Superior temporal gyrus (tissue), 1 donor: ENCODE data around the gene LARP4B.
"Not testable (repeated sequence)": the region's sequence is repeated elsewhere in the genome, so short reads cannot be mapped to it uniquely, and the experiment has no call there.

Experiments
- DNase-seq: peaks from one replicate; pipeline ENCODE4 v3.0.0-alpha.2; 2016; ENCODE audit errors: extremely low spot score

Gene LARP4B

DNA sequence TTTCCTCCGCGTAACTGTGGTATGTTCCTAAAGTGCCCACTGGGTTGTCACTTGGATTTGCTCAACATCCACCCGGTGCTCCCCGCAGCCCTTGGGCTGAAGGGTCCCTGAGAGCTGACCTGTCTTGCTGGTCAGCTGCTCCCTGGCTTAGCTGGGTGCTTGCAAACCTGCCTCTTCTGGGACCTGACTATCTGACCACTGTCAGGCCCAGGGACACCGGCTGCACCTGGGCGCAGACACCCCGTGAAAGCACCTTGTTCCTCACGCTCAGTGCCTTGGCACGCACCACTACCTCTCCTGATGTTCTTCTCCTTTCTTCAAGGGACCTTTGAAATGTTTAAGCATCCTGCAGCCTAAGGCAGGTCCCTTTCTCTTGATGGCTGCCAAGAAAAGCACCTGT lies 26.6 kb upstream of the LARP4B start:
- no peak for DNase-seq

DNA sequence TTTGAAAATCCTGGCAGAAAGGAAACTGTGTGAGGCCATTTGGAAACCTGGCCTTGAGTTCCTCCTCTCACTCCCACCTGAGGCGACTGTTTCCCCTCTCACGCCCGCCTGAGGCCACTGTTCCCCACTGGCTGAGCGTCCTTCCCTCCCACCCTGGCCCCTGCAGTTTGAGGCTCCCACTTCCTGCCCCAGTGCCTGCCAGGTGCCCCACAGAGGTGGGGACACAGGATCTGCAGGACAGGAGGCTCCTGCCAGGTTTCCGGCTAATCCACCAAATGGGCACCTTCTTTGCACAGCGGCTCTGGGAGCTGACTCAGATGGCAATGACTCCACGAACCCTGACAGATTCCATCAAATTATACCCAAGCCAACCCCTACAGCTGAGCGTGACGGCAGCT lies 24.3 kb upstream of the LARP4B start:
- DNase-seq: no peak

- no peak for DNase-seq
Measured at GRCh38 chr10:955127-955819, 23.8 kb upstream of the LARP4B start.

DNA sequence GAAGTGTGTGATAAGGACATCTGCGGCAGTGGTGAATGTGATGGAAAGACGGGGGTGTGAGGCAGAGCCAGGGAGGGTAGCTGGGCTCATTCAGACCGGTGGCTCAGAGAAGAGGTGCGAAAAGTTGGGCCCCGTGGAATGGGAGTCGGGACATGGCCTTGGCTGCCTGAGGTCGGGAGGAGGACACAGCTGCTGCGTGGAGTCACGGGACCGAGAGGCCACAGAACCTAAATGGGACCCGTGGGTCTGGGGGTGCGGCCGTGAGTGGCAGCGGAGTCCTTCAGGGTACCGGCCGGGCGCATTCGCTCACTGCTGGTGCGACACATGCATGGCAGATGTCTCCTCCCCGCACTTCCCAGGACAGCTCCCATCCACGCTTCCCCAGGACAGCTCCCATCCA lies 22.9 kb upstream of the LARP4B start:
- no peak for DNase-seq

DNA sequence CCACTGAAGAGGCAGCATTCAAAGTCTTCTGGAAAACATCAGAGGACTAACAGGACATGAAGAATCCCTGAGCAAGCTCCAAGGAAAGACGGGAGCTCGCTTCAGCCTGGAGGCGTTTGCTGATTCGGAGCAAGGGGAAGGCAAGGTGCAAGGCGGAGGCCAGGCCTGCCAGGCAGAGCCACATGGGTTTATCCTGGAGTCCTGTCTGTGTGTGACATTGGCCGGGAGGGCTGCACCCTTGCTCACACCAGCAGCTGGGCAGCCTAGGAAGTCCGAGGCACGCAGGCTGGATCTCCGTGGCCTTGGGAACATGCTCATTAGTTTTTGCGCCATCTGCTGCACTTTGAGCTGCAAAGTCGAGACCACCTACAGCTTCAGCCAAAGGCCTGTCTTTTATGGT lies 22.3 kb upstream of the LARP4B start:
- no peak for DNase-seq

DNA sequence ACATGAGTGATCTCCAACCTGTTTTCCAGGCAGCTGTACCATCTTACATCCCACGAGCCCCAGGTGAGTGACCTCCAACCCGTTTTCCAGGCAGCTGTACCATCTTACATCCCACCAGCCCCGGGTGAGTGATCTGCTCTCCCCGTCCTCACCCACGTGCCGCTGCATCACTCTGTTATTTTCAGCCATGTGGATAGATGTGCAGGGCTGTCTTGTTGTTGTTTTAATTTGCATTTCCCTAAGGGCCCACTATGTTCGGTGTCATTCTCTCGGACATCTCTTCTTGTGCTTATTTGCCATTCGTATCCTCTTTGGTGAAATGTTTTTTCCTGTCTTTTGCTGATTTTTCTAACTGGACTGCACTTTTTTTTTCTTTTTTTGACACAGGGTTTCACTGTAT lies 17.9 kb upstream of the LARP4B start:
- no peak for DNase-seq

DNA sequence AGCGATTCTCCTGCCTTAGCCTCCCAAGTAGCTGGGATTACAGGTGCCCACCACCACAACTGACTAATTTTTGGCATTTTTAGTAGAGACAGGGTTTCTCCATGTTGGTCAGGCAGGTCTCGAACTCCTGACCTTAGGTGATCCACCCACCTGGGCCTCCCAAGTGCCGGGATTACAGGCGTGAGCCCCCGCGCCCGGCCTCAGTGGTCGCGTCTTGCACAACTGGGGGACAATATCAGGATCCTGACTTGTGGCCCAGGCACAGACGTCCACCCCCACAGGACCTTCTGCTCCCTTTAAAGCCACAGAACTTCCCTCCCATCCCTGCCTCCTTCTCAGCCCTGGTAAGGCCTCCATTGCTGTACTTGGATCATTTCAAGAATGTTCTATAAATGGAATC lies 16.8 kb upstream of the LARP4B start:
- DNase-seq: no peak

- DNase-seq: no peak
Measured at GRCh38 chr10:947881-948280, 16.4 kb upstream of the LARP4B start.

DNA sequence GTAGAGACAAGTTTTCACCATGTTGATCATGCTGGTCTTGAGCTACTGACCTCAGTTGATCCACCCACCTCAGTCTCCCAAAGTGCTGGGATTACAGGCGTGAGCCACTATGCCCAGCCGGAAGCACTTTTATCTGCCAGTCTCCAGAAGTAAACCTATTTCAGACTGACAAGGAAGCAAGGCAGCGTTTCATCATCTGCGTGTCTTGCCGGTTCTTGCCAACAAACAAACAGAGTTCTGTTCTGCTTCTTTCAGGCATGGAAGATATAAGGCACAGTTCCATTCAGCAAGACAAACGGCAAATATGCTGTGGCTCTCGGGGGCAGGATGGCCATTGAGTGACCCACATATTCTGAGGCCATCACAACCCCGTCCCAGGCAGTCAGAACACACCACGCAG lies 15.5 kb upstream of the LARP4B start:
- DNase-seq: no peak

DNA sequence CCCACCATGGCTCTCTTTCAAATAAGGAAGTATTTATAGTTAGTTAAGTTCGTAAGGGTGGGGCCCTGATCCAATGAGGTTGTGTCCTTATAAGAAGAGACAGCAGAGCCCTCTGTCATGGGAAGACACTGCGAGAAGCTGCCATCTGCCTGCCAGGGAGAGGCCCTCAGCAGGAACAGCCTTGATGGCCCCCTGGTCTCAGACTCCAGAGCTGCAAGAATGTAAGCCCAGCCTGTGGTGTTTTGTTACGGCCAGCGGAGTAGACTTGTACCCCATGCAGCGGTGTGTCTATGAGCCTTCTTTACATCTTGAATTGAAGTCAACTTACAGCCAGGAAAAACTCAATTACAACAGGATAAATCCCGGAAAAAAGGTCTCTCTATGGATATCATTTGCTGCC lies 14.3 kb upstream of the LARP4B start:
- no peak for DNase-seq

DNA sequence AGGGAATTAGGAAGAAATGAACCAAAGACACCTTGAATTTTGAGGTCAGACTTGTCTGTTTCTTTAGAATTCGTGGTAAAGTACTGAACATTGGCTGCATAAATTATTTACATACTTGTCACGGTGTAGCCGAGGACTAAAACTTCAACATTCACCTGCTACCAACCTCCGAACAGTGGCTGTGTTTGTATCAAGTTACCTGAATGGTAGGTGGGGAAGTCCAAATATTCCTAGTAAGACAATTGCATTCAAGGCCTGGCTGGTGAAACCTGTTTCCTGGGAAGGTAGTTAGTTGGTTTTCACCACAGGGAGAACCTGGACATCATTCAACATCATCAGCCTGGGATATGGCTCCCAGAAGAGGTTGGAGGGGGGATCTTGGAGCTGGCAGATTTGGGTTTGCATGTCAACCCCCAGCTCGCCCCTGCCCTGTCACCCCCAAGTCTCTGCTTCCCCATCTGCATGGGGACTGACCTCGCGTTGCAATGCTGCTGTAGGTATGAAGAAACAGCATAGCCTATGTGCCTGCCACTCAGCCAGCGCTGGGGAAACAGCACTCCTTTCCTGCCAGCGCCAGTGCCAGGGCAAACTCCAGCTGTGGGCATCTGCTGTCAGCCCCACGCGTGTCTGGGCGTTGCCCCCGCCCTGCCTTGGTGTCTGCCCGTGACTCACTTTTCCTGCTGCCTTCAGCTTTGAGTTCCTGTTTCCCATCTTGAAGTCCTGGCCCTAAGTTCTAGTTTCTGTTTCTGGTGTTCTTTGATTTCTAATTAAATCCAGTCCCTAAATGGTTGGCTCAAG lies 12.7 kb upstream of the LARP4B start:
- DNase-seq: no peak

DNA sequence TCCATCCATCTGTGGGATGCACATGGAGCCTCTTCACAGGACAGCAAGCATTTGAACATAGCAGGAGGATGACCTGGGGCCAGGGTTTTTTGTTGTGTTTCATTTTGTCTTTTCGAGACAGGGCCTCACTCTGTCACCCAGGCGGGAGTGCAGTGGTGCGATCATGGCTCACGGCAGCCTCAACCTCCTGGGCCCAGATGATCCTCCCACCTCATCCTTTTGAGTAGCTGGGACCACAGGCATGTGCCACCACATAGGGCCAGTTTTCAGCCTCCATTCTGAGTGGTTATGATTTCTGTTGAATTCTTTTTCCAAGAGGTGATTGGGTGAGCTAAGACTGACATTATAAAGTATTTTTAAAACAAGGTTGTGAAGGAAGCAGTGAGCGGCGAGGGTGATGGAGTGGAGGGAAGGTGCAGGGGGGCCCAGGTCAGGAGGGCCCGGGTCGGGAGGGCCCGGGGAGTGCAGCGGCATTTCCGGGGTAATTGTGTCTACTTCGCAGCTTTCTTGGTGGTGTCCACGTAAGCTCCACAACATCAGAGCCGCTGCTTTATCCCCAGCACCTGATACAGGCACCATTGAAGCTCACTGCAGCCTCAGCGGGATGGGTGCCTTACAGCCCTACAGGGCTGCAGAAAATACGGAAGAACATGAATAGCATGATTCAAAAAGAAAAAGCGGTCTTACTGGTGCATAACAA lies 12.0 kb upstream of the LARP4B start:
- no peak for DNase-seq

DNA sequence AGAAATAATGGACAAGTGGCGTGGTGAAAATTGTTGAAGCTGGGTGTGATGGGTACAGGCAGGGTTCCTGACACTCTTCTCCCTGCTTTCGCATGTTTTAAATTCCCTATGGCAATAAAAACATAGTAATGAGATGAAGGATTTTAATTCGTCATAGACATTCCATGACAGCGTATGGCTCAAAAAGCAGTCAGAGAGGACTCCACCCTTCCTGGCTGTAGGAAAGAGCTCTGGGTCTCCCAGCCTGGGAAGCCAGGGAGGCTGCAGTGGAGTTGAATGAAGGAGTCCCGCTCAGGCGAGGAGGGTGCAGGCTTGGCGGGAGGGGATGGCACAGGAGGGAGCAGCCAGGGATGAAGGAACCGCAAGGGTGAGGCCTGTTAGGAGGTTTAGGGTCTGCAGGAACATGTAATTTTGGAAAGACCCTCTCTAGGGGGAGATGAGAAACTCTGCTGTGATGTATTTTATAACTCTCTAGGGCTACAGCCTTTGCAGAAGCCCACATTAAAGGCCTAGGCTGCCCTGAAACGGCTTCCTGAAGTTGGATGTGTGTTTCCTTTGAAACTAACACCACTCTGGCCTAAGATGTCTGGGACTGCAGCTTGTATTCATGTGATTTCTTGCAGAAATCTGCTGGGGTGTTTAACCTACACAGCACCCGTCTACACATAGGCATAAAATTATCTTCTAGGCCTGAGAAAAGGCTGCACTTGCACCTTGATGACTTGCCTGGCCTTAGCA lies 7.6 kb upstream of the LARP4B start:
- DNase-seq: no peak

GRCh38 chr10:934746-935406 lies 3.4 kb upstream of the LARP4B start:
- no peak for DNase-seq

DNA sequence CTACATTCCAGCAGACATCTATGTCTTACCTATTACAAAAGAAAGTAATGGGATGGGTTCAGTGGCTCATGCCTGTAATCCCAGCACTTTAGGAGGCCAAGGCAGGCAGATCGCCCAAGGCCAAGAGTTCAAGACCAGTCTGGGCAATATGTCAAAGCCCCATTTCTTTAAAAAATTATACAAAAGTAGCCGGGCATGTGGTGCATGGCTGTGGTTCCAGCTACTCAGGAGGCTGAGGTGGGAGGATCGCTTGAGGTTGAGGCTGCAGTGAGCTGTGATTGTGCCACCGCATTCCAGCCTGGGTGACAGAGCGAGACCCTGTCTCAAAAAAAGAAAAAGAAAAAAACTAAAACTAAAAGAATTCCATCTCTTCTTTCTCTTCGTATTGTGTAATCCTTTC lies 2.7 kb upstream of the LARP4B start:
- not testable (repeated sequence) for DNase-seq

DNA sequence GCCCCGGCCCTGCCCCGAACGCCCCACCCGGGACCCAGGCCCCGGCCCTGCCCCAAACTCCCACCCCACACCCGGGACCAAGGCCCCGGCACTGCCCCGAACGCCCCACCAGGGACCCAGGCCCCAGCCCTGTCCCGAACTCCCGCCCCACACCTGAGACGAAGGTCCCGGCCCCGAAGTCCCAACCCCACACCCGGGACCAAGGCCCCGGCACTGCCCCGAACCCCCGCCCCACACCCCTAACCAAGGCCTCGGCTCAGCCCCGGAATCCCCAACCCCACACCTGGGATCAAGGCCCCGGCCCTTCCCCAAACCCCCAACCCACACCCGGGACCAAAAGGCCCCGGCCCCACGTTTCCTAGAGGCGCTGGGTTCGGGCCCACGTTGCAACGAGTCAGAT lies 1.1 kb upstream of the LARP4B start:
- DNase-seq: no peak

DNA sequence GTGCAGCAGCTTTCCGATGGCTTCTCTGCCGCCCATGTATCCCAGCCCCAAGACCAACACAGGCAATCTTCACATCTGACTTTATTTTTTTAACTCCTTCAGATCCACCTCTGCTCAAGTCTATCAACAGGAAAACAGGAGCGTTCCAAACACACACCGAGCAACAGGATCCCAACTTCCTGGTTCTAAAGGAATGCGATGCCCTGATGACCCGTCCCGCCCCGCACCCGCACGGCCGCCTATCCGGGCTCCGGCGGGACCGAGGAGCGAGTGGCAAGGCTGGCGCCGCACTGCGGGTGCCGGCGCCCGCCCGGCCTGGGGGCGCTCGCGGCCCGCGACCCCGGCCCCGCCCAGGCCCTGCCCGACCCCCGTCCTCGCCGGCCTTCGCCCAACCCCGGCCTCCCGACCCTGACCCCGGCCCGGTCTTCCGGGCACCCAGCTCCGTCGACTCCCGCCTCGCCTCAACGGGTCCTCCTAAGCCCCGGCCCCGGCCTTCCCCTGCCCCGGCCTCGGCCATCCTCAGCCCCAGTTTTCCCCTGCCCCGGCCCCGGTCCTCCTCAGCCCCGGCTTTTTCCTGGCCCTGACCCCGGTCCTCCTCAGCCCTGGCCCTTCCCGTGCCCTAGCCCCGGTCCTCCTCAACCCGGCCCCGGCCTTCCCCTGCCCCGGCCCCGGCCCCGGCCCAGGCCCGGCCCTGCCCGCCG lies 730 bp downstream of the LARP4B start:
- DNase-seq: no peak

DNA sequence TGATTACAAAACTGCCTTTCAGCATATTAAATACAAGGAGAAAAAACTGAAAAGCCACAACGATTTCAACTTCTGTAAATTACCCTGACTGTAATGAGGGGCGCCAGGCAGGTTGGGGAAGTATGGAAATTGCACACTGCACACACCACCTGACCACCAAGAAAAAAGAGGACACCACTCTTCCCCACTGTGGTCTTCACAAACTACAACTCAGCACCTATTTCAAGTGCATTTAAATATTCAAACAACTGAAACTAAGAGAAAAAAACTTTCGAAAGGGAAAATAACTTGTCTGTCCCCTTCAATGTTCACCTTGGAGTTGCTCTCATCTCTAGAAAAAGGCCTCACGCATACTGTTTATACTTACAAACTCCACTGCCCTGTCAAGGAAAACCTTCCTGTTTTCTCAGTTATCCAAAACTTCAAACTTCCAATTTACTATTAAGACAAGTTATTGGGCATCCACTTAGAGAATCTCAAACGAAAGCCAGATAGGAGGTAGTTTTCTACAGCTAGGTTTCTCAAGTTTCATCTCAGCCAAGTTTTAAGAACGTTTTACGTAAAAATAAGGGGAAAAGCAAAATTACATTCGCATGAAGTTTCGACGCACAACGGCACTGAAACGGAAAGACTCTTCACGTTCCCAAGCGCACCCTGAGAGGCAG lies 1.4 kb downstream of the LARP4B start:
- no peak for DNase-seq

- no peak for DNase-seq
Measured at GRCh38 chr10:927131-927530, 4.4 kb downstream of the LARP4B start.

DNA sequence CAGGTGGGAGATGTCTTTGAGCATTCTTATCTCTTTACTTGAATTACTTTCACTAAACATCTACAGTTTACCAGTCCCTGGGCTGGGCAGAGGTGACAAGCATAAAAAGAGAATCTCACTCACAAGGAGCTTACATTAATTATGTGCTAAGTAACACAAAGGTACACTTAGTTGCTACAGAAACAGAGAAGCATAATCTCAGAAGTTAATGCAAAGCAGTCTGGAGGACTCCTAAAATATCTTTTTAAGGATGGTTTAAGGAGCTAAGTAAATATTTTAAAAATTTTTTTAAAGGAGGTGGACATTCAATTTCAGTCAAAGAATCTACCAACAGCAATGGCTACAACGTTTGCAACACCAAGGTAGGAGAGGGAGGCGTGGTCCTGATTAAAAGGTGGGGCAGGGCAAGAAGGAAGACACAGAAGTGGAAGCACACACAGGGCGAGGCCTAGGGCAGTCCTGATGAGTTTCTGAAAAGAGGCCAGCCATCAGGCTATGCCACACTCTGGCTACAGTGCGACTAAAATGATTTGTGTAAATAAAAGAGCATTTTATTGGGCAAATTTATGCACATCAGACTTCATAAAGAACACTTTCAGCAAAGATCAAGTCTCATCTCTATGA lies 5.3 kb downstream of the LARP4B start:
- DNase-seq: no peak
